Fibroblast of gingiva (primary cell): ENCODE data around the gene TRIM41.
"Not testable (repeated sequence)": the region's sequence is repeated elsewhere in the genome, so short reads cannot be mapped to it uniquely, and the experiment has no call there.

Experiments used
- DNase-seq: peaks from one replicate; pipeline ENCODE4 v3.0.0-alpha.2; 2011; ENCODE audit warnings: low read depth

TRIM41 gene

DNA sequence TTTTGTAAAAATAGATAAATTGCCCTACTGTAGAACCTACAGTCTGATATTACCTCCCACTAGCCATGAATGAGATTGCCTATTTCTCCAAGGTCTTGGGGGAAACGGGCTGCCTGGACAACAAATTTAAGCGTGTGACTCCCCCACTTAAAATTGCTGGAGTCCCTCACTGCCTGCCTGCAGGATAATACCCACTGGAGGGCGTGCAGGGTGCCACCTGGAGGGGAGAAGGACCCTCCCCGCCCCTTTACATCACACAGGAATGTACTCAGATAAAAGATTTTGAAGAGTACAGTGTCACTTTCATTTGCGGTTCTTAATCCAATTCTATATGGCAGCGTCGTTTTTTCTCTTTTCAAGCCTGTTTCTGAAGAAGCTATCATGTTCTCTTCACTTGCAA, 11.9 kb upstream of the TRIM41 start:
- no peak for DNase-seq

DNA sequence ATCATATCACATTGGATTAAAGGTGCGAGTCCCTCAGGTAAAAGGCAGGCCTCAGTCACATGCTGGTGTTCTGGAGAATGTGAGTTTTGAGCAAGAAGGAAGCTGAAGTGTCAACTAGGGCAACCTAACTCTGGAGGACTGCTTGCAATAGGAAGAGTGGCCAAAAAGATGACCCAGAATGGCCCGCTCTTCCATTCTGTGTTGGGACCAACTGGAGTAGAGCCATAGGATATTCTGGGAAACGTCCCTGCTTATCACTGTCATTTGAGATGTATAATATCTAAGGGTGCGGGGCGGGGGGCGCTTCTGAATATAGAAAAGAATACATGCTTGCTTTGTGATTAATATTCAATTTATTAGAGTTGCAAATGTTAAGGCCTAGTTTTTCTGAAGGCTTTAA, 11.0 kb upstream of the TRIM41 start:
- no peak for DNase-seq

DNA sequence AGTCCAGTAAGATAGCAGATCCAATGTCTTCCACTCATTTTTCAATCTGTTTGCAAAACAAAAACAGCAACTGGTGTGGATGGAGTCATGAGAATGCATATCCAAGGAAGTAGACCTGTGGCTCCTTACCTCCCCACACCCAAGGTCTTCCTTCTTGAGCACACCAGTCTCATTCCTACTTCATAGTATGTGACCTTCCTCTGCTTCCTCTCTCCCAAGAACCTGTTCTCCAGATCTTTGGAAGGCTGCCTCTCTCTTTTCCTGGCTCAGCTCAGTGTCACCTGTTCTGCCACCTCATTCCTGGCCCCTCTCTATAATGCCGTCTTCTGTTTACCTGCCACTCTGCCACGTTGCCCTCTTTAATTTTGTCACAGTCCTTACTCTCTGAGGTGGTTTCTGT, 10.1 kb upstream of the TRIM41 start:
- DNase-seq = no peak

DNA sequence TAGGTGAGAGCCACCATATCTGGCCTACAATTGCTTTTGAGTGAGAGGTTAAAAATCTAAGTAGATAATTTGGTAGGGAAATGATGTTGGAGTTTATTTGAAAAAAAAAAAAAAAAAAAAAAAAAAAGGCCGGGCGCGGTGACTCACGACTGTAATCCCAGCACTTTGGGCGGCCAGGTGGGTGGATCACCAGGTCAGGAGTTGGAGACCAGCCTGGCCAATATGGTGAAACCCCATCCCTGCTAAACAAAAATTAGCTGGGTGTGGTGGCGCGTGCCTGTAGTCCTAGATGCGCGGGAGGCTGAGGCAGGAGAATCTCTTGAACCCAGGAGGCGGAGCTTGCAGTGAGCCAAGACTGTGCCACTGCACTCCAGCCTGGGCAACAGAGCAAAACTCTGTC, 8.8 kb upstream of the TRIM41 start:
- DNase-seq = not testable (repeated sequence)

DNA sequence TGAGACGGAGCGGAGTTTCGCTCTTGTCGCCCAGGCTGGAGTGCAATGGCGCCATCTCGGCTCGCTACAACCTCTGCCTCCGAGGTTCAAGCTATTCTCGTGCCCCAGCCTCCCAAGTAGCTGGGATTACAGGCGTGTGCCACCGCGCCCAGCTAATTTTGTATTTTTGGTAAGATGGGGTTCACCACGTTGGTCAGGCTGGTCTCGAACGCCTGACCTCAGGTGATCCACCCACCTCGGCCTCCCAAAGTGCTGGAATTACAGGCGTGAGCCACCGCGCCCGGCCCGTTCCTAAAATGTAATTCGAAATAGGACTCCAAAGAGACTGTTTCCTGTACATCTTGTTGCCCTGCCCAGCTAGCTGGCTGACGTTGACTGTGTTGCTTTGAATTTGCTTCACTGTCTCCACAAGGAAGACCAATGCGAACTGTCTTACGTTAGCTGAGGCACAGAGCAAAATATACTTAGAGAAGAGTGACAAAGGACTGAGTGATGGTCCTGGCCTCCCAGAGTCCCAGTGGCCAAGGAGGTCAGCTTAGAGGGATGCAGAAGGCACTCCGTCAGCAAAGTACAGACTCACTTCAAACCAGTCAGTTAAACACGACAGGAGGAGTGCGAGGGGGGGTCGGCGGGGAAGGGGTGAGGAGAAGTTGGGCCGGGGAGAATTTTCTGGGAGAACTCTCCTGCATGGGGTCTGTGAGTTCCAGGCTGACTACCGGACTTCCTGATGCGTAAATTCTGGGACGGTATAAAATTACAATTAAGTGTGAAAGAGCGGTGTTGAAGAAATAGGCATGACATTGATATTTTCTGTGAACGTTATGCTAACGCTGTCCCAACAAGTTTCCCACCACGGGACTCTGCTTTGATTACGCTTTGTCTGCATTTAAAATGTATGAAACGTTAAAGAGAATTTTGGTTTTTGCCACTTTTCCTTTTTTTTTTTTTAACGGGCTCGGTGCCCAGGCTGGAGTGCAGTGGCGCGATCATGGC, 6.8 kb upstream of the TRIM41 start:
- DNase-seq = peak; percentile 31

DNA sequence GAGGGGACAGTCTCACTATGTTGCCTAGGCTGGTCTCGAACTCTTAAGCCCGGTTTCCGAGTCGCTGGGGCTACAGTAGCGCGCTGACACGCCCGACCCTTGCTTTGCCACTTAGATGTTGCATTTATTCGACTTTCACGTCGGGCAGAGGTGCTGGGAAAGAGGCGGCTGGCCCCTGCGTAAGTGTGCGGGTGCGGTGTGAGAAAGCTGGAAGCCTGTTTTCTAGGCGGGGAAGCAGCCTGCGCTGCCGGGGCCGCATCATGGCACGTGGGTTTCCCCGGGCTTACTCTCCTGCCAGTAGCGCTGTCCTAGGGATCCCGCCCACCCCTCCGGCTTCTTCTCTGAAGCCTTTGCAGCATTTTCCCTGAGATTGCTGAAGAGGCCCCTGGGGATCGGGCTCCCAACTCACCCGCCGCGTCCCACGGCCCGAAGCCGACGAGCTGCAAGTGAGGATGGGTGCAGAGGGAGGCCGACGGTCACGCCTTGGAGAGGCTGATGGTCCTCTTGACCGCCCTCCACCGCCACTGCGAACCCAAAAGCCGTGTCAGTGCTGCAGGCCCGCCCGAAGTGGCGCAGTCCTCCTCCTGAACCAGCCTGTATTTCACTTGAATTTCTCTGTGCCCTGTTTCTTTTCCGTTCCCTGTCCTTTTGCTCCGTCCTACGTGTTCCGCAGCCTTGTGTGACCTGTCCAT, 5.8 kb upstream of the TRIM41 start:
- DNase-seq = peak; percentile 45

DNA sequence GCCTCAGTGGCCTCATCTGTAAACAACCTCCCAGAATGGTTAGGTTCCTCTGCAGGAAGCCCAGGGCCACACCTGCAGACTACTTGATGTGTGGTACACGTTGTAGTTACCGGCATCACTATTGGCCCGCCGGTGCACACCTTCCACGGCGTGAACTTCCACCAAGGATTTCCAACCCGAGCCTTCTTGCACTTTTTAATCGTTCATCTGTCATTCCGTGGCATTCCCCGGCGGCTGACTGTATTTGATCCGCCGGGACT, 5.3 kb upstream of the TRIM41 start:
- DNase-seq = no peak

DNA sequence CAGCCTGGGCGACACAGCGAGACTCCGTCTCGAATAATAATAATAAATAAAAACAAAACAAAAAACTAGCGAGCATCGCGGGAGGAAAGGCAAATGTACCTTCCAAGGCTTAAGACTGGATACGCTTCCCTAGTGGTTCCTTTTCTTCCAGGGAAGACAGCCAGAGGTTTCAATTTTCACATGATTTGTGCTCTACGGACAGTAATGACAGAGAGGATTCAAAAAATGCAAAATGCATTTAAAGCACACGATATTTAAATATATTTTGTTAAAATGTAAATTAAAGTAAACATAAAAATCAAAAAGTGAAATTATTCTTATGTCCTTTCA, 4.3 kb upstream of the TRIM41 start:
- DNase-seq = no peak

DNA sequence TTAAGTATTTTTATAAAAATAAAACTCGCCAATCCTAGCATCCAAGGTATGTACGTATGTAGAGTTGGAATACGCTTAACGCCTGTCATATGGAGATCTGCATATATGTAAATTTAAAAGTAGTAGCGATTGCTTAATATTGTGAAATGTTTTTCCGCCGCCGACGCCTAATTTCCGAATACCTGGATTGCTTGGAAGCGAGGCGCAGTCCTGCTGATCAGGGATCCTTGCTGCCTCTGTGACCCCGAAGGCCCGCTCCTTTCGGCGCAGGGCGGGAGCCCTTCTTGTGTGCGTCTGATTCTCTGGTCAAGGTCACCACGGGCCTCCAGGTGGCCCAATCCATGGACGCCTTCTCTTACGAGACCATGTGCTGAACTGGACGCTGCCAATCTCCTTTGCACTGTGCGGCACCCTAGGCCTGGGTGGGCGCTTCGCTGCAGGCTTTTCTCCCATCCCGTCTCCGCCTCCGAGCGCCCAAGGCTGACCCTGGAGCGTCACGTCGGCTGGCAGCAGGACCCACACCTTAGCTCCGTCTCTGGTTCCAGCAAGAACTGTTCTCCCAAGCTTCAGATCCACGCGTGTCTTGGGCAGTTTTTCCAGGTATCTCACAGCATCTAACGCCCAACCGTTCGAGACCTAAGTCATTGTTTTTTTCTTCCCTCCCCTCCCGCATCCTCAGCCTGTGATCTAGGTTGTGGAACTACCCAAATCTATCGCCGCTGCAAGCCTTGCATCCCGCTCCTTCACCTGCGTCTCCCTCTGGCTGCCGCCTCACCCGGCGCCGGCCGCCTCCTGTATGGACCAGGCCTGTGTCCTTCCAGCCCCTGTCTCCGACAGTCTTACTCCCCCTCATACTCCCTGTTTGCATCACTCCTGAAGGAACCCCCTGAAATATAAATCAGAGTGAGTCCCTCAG, 3.6 kb upstream of the TRIM41 start:
- DNase-seq = no peak

DNA sequence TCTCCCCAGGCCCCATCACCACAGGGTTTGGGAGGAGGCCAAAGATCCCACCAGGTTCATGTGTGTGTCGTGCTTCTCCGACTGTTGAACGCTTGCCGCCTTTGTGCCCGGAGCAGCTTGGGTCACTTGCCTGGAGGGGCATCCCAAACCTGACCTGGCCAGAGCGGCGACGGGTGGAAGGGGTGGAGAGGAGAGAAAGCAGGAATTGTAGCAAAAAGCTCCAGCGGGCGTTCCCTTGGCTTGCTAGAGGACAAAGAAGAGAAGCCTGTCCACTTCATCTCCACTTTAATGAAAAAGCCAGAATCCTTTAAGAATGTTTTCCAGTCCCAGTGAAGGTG, 2.9 kb upstream of the TRIM41 start:
- no peak for DNase-seq

DNA sequence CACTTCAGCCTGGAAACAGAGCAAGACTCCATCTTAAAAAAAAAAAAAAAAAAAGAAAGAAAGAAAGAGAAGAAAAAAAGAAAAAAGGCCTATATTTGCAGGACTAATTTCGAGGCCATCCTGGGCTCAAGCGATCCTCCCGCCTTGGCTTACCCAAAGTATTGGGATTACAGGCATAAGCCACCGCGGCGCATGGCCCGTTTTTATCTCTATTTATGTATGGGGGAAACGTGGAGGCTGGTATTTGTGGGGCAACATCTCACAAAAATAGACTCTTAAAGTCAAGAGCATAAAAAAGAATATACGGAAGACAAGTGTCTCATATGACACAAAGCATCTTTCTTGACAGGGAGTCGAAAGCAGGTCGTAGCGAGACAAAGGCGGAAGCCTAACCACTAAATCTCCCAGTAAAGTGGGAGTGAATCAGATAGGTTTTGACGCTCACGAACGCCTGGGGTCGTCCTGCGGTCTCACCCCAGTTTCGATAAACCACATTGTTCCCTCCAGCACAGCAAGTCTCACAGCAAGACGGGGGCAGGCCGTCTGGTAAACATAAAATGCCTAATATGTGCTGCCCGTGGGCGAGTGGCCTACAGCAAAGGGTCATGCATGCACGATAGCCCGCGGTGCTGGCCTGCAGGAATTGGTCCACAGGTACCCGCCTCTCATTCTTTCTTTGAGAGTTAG, 1.8 kb upstream of the TRIM41 start:
- no peak for DNase-seq

DNA sequence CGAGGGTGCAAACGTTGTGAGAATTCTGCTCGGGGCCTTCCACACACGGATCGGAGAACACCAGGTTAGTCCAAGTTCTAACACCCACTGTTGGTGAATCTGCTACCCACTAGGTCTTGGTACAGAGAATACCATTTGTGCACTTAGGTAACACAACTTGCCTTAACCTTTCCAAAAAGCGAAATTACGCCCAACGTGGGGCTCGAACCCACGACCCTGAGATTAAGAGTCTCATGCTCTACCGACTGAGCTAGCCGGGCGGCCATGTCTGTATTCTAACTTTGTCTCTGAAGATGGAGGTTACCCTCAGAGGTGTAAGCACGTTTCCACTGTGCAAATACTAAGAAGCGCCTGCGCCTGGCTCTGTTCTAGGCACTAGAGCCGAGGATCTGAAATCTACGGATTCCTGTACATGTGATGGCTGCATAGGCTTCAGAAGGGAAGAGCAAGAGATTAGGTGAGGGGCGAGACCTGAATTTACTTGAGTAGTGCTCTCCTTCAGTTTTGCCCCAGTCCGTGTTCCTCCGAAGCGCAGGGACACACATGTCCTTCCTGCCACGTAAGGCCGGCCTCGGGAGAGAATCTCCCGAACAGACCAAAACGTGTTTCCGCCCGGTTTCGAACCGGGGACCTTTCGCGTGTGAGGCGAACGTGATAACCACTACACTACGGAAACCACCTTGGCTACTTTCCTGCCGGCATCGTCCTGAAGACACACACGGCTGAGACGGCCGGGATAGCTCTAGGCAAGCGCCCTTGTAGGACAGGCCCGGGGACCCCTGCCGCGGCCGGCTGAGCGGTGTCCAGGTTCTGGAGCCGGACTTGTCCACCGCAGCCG, 1.1 kb upstream of the TRIM41 start:
- peak; percentile 95 for DNase-seq

DNA sequence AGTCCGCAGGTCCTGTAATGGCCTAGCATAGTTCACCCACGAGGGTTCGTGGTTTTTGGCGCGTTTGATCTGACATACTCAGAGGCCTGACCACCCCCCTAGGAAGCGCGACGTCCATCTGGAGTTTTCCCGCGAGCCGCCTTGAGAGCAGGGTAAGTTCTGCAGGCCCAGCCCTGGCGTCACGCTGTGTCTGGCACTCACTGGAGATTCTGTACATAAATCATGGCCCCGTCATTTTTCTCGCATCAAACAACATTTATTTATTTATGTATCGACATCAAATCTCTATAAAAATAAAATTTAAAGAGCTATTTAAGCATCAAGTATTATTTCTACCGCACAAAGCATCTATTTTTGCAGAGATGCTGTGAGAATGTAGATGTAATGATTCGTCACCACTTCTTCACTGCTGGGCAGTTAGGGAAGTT, 437 bp upstream of the TRIM41 start:
- DNase-seq = no peak

DNA sequence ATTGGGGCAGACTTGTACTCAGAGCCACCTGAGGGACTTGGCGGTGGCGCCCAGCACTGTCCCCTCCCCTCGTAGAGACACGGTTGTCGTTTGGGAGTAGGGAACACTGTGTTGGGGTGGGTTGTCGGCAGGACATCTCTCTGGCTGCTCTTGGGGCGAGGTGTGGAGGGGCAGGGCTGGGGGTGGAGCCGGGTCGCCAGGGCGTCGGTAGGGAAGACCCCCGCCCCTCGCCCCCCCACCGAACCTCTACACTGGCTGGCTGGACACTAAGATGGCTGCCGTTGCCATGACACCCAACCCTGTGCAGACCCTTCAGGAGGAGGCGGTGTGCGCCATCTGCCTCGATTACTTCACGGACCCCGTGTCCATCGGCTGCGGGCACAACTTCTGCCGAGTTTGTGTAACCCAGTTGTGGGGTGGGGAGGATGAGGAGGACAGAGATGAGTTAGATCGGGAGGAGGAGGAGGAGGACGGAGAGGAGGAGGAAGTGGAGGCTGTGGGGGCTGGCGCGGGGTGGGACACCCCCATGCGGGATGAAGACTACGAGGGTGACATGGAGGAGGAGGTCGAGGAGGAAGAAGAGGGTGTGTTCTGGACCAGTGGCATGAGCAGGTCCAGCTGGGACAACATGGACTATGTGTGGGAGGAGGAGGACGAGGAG, 778 bp downstream of the TRIM41 start:
- DNase-seq = peak; percentile 31

DNA sequence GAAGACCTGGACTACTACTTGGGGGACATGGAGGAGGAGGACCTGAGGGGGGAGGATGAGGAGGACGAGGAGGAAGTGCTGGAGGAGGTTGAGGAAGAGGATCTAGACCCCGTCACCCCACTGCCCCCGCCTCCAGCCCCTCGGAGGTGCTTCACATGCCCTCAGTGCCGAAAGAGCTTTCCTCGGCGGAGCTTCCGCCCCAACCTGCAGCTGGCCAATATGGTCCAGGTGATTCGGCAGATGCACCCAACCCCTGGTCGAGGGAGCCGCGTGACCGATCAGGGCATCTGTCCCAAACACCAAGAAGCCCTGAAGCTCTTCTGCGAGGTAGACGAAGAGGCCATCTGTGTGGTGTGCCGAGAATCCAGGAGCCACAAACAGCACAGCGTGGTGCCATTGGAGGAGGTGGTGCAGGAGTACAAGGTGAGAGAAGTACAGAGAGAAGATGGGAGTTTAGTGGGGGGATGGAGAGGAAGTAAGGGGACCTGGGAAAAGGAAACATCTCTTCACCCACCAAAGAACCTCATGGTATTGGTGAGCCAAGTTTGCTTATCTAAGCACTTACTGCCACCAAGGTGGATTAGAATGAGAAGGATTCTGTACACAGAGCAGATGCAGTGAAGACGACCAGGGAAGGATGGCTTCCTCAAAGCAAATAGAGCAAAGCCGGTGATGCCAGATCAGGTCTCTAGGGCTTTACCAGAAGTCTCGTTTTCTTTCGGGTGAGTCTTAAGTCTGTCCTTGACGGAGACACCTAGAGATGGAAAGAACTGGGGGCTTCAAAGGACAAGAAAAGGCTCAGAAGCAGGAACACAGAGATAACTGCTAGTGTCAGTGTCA, 1.5 kb downstream of the TRIM41 start:
- DNase-seq = no peak

DNA sequence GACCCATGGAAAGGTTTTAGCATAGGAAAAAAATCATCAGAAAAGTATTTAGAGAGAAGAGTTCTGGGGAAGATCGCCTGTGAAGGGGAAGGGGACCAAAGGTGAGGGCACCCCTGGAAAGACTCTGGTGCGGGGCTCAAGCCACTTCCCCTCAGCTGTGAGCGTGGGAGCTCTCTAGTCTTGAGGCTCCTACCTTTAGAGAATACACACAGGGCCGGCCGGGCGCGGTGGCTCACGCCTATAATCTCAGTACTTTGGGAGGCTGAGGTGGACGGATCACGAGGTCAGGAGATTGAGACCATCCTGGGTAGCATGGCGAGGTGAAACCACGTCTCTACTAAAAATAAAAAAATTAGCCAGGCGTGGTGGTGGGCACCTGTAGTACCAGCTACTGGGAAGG, 6.9 kb downstream of the TRIM41 start:
- no peak for DNase-seq

DNA sequence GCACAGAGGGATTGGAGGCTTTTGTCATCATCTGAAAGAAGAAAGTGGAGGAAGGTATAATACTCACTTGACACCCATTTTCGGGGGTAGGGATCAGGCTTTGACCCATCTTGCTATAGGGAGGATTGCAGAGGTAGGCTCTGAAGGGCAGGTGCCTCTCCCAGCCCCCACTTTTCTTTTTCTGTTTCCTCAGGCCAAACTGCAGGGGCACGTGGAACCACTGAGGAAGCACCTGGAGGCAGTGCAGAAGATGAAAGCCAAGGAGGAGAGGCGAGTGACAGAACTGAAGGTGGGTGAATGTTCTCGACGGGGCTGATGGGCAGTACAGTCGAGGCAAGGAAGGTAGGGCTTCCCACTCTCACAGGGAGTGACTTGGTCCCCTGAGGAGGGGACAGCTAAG, 7.5 kb downstream of the TRIM41 start:
- DNase-seq = no peak

DNA sequence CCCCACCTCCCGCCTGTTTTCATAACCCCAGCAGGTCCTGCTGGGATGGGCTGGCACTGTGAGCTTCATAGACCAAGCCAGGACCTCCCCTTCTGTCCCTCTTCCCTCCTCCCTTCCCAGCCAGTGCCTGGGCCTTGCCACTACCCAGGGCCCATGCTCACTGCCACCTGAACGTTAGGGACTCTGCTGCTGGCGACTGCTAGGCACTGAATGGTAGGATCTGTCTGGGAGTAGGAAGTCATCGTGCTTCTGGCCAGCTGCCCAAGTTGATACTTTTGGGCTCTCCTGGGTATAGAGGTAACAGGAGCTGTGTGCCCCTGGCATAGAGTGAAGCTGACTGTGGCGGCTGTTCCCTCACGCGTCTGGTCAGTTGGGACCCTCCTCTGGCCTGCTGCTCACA, 8.4 kb downstream of the TRIM41 start:
- DNase-seq = no peak

DNA sequence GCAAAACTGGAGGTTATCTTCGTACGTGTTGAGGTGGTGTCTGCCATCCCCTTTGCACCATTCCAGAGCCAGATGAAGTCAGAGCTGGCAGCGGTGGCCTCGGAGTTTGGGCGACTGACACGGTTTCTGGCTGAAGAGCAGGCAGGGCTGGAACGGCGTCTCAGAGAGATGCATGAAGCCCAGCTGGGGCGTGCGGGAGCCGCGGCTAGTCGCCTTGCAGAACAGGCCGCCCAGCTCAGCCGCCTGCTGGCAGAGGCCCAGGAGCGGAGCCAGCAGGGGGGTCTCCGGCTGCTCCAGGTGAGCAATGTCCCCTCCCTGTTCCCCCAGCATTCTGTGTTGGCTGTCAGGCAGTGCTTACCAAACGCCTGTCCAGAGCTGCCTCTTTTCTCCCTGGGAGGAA, 9.5 kb downstream of the TRIM41 start:
- no peak for DNase-seq
